ENCODE data around the gene GALNT18. TPM values are rescaled to one million over a fixed set of nuclear protein-coding genes. Genes with fewer than 3 reads are reported as not detected.

GALNT18 gene
- total RNA-seq, 1 experiment from 2014 or later, result 14.1 TPM

DNA sequence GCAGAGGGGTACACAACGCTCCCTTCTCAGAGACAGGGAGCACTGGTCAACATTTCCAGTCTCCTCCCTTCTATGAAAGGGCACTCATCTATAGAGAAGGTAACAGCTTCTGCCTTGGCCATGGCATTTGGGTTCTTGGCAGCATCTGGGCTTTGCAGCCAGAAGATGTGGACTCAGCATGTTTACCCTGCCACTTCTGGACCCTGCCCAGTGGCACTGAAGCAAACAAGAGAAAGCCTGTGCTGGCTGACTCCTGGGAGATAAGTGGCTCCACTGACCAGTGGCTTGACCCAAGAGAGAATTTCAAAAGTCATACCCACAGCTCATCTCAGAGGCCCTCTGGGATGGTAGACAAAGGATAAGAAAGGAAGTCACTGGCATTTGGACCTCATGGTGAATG lies 276.7 kb downstream of the GALNT18 start:
- CTCF ChIA-PET, result no interaction called here
- BruUV-seq (replicated peaks), result no TSS peak
- TF ChIP-seq, protein P1, sequence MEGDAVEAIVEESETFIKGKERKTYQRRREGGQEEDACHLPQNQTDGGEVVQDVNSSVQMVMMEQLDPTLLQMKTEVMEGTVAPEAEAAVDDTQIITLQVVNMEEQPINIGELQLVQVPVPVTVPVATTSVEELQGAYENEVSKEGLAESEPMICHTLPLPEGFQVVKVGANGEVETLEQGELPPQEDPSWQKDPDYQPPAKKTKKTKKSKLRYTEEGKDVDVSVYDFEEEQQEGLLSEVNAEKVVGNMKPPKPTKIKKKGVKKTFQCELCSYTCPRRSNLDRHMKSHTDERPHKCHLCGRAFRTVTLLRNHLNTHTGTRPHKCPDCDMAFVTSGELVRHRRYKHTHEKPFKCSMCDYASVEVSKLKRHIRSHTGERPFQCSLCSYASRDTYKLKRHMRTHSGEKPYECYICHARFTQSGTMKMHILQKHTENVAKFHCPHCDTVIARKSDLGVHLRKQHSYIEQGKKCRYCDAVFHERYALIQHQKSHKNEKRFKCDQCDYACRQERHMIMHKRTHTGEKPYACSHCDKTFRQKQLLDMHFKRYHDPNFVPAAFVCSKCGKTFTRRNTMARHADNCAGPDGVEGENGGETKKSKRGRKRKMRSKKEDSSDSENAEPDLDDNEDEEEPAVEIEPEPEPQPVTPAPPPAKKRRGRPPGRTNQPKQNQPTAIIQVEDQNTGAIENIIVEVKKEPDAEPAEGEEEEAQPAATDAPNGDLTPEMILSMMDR (IDR thresholded peaks at IDR 0.05; ENCODE audit: unreplicated experiment), result no peak

DNA sequence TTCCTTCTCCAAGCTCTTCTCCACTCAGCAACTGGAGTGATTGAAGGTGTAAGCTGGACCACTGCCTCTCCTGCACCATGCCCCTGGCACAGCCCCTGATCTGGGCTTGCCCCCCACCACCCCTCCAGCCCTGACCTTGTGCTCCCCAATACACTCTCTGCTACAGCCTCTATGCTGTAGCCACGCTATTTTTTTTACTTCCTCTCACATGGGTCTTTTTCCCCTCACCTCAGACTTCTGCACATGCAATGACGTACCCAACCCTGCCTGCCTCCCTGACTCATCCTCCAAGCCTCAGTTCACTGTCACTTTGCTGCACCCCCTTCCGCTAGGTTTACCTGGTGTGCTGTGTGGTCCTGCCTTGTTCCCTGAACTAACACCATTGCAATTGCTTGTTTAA lies 277.8 kb downstream of the GALNT18 start:
- DNase-seq (ENCODE audit: unreplicated experiment), result no peak
- Mint-ChIP-seq H3K4me3 (ENCODE audit: unreplicated experiment) (no peak overlapping the region), H3K36me3 (ENCODE audit: insufficient read depth, unreplicated experiment) (peaks cover 6% of the 10 kb centered on the region), H3K27me3 (ENCODE audit: insufficient read depth, unreplicated experiment) (no peaks in the 10 kb centered on the region), H3K27ac (ENCODE audit: low read depth, unreplicated experiment) (no peak overlapping the region), H3K9me3 (ENCODE audit: unreplicated experiment) (no peaks in the 10 kb centered on the region), H3K4me1 (ENCODE audit: insufficient read depth, unreplicated experiment) (no peaks in the 10 kb centered on the region)
- BruUV-seq (replicated peaks), result no TSS peak
- TF ChIP-seq, protein P1 (IDR thresholded peaks at IDR 0.05; ENCODE audit: unreplicated experiment), result no peak
- CTCF ChIA-PET, result no interaction called here
- POLR2A ChIA-PET, result interaction anchor here (0.6 kb wide), 1 partner anchor 1602 kb away, joined by 3 read pairs; no protein-coding TSS in a partner anchor
- intact Hi-C loops (cut with micrococcal nuclease), result no loop called here

More for the DNA sequence above, 276.7 kb downstream of the GALNT18 start:
- Mint-ChIP-seq H3K4me1 (ENCODE audit: insufficient read depth, unreplicated experiment) (no peaks in the 10 kb centered on the region), H3K9me3 (ENCODE audit: unreplicated experiment) (no peaks in the 10 kb centered on the region), H3K36me3 (ENCODE audit: insufficient read depth, unreplicated experiment) (peaks cover 6% of the 10 kb centered on the region), H3K27ac (ENCODE audit: low read depth, unreplicated experiment) (no peak overlapping the region), H3K27me3 (ENCODE audit: insufficient read depth, unreplicated experiment) (no peaks in the 10 kb centered on the region), H3K4me3 (ENCODE audit: unreplicated experiment) (no peak overlapping the region)
- intact Hi-C loops (cut with micrococcal nuclease), result no loop called here
- DNase-seq (ENCODE audit: unreplicated experiment), result no peak
- POLR2A ChIA-PET, result interaction anchor here (0.7 kb wide), 1 partner anchor 22 kb away, joined by 3 read pairs; no protein-coding TSS in a partner anchor

DNA sequence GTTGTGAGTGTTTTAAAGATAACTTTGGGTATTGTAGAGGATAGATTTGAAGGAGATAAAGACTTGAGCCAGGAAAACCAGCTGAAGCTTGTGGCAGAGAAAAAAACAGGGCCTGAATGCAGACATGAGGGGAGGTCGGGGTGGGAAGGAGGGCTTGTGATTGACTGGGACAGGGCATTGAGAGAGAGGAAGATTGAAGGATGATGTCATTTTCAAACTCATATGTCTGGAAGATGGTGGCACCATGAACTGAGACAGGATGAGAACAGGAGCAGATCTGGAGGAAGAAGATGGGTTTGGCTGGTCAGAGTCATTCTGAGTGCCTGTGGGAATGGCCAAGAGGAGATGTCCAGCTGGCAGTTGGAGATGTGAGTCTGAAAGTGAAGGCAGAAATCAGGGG lies 283.5 kb downstream of the GALNT18 start:
- BruUV-seq (replicated peaks), result no TSS peak
- Mint-ChIP-seq H3K4me1 (ENCODE audit: insufficient read depth, unreplicated experiment) (no peaks in the 10 kb centered on the region), H3K27me3 (ENCODE audit: insufficient read depth, unreplicated experiment) (no peaks in the 10 kb centered on the region), H3K9me3 (ENCODE audit: unreplicated experiment) (no peaks in the 10 kb centered on the region), H3K27ac (ENCODE audit: low read depth, unreplicated experiment) (no peak overlapping the region), H3K36me3 (ENCODE audit: insufficient read depth, unreplicated experiment) (peaks cover 11% of the 10 kb centered on the region), H3K4me3 (ENCODE audit: unreplicated experiment) (no peak overlapping the region)
- intact Hi-C loops (cut with micrococcal nuclease), result no loop called here
- TF ChIP-seq, protein P1 (IDR thresholded peaks at IDR 0.05; ENCODE audit: unreplicated experiment), result no peak
- POLR2A ChIA-PET, result no interaction called here
- no peak for DNase-seq (ENCODE audit: unreplicated experiment)
- CTCF ChIA-PET, result interaction anchor here (1.2 kb wide), 1 partner anchor 9 kb away, joined by 4 read pairs; no protein-coding TSS in a partner anchor

DNA sequence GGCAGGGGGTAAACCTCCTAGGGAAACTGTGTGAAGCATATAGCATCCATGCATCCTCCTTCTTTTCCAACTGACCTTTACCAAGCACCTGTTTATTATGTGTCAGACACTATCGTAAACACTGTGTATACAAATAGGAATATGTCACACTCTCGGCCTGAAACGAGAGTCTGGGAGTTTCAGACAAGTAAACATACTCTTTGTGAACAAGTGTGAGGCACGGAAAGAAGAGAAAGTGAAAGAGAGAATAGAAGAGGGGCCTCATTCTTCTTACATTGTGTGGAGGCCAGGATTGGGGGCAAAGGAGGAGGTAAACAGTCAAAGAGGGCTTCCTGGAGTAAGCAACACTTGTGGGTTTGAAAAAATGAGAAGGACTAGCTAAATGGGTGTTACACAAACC lies 285.1 kb downstream of the GALNT18 start:
- Mint-ChIP-seq H3K27ac (ENCODE audit: low read depth, unreplicated experiment) (no peak overlapping the region), H3K4me1 (ENCODE audit: insufficient read depth, unreplicated experiment) (no peaks in the 10 kb centered on the region), H3K27me3 (ENCODE audit: insufficient read depth, unreplicated experiment) (no peaks in the 10 kb centered on the region), H3K9me3 (ENCODE audit: unreplicated experiment) (no peaks in the 10 kb centered on the region), H3K36me3 (ENCODE audit: insufficient read depth, unreplicated experiment) (peaks cover 11% of the 10 kb centered on the region), H3K4me3 (ENCODE audit: unreplicated experiment) (no peak overlapping the region)
- ChIA-PET POLR2A (no interaction called here), CTCF (no interaction called here)
- intact Hi-C loops (cut with micrococcal nuclease), result no loop called here
- no peak for DNase-seq (ENCODE audit: unreplicated experiment)
- TF ChIP-seq, protein P1 (IDR thresholded peaks at IDR 0.05; ENCODE audit: unreplicated experiment), result no peak
- BruUV-seq (replicated peaks), result no TSS peak

Measured in MCF 10A (cell line).